CD4-positive, alpha-beta T cell treated with Interleukin-12 subunit alpha and Interleukin-12 subunit beta, for 1 hour (primary cell): Measurements from ENCODE around the gene ZNF768.
"Not testable (repeated sequence)": the region's sequence is repeated elsewhere in the genome, so short reads cannot be mapped to it uniquely, and the experiment has no call there.

Source experiments
- DNase-seq: peaks from one replicate; pipeline ENCODE4 v3.0.0-alpha.2; 2020

Gene ZNF768

GRCh38 chr16:30532285-30533145 is 6.1 kb upstream of the ZNF768 start:
- no peak for DNase-seq

GRCh38 chr16:30530163-30531037 is 4.0 kb upstream of the ZNF768 start:
- DNase-seq, result peak; percentile 44

DNA sequence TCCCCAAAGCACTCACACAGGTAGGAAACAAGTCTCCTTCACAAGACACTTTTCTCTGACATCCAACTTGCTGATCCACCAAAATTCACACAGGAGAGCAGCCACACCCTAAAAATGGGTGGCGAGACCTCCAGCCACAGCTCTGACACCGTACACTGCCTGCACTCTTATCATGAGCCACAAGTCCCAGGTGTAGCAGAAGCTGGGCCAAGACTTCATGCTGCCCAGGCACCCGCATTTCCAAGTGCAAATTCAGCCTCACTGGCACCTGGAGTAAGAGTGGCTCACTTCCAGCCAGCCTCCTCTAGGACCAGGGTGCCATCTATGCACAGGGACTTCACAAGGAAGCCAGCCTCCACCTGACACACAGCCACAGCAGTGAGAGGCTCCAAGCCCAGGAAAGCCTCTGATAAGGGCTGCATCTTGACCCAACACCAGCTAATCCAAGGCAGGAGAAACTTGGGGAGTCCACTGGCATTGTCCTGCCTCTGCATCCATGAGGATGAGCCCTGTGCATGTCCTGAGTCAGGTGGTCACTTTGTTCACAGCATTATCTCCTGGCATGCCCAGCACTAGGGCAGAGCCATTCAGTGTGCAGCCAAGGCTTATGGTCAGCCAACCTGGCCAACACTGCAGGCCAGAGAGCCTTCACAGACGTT is 2.6 kb upstream of the ZNF768 start:
- DNase-seq, result no peak

- DNase-seq, result peak; percentile 27
Measured at GRCh38 chr16:30527635-30528178, 1.3 kb upstream of the ZNF768 start.

DNA sequence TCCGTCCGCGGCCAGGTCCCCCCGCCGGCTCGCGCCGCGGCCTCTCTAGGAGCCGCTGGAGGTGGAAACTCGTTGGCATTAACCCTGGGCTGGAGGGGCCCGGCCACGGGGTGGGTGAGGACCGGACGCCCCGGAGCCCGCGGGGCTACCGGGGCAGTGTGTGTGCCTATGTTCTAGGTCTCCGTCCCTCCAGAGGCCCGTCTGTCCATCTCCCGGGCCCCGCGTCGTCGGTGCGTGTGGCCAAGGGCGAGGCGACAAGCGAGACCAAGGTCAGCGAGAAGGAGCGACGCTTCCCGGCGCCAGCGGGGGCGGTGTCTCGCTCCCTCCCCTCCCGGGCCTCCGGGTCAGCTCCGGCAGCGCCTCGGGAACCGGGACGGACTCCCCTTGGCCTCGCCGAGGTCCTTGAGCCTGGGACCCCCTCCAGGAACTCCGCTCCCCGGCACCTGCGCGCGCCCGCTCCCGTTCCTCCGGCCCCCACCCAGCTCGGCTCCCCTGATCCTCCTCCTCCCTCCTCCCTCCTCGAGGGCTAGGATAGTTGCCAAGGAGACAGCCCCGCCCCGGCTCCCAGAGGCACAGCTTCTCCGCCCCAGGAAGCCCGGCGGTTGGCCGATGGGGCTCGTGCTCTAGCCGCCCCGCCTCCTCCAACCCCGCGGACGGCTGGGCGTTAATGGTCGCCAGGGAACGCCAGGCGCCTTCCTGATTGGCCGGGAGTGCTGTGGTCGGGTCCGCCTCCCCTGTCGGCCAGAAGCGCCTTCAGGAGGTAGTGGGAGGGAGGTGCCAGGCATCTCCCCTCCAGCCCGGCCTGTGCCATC is 663 bp upstream of the ZNF768 start:
- peak; percentile 94 for DNase-seq

DNA sequence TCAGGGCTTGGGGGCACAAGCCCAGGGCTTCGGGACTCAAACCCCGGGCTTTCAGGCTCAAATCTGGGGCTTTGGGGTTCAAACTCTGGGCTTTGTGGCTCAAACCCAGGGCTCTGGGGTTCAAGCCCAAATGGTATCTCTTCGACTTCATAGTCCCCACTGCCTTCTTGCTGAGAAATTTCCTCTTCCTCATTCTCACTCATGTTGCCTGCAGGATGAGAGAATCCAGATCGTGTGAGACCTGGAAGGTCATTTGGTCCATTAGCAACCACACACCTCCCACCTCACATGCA is 576 bp downstream of the ZNF768 start:
- no peak for DNase-seq

DNA sequence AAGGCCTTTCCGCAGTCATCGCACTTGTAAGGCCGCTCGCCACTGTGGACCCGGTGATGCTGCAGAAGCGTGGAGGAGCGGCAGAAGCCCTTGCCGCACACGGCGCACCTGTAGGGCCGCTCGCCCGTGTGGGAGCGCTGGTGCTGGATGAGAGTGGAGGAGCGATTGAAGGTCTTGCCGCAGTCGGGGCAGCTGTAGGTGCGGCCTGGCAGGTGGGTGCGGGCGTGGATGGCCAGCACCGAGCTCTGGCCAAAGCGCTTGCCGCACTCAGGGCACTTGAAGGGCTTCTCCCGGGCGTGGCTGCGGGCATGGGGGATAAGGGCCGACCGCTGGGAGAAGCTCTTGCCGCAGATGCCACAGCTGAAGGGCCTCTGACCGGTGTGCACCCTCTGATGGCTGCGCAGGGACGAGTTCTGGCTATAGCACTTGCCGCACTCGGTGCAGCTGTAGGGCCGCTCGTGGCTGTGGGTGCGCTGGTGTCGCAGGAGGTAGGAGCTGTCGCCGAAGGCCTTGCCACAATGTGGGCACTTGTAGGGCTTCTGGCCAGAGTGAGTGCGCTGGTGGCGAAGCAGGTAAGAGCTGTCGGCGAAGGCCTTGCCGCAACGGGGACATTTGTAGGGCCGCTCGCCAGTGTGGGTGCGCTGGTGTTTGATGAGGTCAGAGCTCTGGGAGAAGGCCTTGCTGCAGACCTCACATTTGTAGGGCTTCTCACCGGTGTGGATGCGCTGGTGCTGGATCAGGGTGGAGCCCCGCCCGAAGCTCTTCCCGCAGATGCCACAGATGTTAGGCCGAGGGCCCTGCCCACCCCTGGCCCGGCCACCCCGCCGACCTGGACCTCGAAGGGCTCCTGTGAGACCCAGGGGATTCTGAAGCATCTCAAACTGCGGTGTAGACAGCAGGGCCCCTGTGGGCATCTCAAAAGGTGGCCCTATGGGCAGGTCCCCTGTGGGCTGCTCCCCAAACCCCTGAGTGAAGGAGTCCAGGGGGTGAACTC is 1.5 kb downstream of the ZNF768 start:
- no peak for DNase-seq

DNA sequence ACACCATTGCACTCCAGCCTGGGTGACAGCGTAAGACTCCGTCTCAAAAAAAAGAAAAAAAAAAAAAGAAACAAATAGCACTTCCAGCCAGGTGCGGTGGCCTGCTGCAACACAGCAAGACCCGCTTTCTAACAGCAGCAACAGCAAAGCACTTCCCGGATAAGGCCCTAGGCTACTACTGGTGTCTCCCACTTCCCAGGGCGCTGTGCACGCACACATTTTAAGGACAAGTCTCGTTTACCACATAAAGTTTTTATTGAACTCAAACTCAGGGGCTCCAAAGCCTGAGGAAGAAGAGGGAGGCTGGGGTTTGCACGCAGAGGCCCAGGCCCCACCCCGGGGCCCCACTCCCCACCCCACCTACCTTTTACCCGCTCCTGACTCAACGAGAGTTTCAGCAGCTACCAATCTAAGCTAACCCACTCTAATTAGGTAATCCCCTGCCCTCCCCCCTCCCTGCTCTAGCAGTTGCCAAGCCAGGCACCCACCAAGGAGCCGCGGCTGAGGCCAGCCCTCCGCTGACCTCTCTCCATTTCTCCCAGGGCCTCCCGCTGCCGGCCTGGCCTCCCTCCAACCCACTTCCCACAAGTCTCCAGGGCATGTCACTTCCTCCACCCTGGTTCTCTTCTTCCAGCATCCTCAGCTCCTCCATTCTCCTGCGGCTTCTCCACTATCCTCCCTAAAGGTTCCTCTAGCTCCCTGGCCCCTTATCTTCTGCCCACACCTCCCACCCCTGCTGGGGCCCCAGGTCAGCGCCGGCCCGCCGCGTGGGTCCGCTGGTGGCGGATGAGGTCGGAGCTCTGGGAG is 2.4 kb downstream of the ZNF768 start:
- DNase-seq, result no peak

DNA sequence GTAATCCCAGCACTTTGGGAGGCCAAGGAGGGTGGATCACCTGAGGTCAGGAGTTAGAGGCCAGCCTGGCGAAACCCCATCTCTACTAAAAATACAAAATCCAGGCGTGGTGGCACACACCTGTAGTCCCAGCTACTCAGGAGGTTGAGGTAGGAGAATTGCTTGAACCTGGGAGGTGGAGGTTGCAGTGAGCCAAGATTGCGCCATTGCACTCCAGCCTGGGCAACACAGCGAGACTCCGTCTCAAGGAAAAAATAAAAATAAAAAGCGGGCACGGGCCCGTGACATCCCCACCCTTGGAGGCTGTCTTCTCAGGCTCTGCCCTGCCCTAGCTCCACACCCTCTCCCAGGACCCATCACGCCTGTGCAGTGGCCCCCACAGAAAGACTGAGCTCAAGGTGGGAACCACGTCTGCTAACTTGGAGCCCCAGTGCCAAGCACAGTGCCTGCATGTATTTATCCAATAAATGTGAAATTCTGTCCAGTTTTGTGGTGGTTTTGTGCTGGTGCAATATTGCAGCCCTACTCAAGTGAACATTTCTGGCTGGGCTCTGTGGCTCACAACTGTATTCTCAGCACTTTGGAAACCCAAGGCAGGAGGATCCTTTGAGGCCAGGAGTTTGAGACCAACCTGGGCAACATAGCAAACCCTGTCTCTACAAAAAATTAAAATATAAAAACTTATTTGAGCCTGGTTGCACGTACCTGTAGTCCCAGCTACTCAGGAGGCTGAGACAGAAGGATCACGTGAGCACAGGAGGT is 3.5 kb downstream of the ZNF768 start:
- not testable (repeated sequence) for DNase-seq

- no peak for DNase-seq
Measured at GRCh38 chr16:30521873-30522641, 4.3 kb downstream of the ZNF768 start.

DNA sequence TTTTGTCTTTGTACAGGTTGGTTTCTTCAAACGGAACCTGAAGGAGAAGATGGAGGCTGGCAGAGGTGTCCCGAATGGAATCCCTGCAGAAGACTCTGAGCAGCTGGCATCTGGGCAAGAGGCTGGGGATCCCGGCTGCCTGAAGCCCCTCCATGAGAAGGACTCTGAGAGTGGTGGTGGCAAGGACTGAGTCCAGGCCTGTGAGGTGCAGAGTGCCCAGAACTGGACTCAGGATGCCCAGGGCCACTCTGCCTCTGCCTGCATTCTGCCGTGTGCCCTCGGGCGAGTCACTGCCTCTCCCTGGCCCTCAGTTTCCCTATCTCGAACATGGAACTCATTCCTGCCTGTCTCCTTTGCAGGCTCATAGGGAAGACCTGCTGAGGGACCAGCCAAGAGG is 4.9 kb downstream of the ZNF768 start:
- no peak for DNase-seq

GRCh38 chr16:30519120-30520049 is 7.0 kb downstream of the ZNF768 start:
- DNase-seq, result no peak

DNA sequence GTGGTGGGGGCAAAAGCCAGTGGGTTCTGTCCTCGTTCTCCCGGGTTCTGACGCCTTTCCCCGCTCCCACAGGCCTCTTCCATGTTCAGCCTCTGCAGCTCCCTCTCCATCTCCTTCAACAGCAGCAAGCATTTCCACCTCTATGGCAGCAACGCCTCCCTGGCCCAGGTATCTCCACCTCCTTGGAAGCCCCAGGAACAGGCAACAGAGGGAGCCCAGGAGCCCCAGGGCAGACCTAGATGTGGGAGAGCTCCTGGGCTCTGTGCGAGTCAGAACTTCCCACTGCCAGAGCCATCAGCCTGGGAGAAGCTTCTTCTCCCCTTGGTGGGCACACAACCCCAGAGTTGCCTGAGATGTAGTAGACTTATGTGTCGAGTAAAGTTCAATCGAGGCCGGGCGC is 7.8 kb downstream of the ZNF768 start:
- DNase-seq, result no peak

DNA sequence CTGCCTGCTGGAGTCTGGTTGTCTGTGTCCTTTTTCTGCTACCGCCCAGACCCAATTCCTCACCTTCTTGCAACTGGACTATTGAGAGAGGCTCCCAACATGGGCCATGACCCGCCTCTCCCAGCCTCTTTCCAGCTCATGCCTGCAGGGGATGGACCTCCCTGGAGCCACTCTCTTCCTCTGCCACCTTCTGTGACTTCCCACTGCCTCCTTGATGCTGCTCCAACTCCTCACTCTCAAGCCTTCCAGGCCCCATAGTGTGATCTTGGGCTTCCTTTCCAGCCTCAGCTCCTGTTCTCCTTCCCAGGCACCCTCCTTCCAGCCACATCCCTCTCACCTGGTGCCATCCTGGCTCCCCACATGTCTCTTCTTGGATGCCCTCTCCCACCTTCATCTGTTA is 11.1 kb downstream of the ZNF768 start:
- no peak for DNase-seq

DNA sequence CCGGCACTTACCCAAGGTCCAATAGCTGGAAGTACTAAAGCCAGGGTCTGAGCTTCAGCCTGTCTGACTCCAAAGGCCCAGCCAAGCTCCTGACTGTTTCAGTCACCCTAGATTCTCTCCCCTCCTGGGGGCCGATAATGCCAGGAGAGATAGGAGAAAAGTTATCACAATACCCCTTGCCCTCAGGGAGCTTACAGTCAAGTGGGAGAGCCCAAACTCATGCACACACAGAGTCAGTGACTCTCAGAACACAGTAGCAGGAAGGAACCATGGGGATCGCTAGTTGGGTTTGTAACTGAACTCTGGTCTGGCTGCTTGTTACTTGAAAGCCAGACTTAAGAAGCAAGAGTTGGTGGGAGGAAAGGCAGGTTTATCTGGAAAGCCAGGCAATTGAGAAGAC is 14.9 kb downstream of the ZNF768 start:
- no peak for DNase-seq

DNA sequence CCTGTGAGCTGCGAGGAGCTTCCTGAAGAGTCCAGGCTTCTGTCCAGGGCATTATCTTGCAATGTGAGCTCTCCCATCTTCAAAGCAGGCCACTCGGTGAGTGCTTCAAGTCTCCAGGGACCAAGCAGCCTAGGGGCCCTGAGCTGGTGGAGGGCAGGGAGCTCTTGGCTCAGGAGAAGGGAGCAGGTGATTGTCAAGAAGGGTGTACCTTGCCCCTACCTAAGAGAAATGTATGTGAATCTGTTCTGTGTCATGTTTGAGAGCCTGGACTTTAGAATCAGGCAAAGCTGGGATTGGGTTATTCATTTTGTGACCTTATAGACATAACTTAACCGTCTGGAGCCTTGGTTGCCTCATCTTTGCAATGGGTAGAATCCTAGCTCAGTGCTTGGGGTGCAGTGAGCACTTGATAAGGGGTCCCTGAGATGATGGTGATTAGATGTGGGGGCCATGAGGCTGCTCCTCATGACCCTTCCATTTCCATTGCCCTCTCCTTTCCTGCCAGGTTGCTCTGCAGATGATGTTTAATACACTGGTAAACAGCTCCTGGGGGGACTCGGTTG is 15.9 kb downstream of the ZNF768 start:
- DNase-seq, result no peak

- DNase-seq, result no peak
Measured at GRCh38 chr16:30509081-30509765, 17.1 kb downstream of the ZNF768 start.
